GM12891 (cell line): ENCODE results near the gene ERN2.

ENCODE experiments used
- POLR2A ChIP-seq: IDR thresholded peaks from 2 replicates; pipeline ENCODE4 v1.6.1; 2011; ENCODE audit warnings: low read depth, low read length, control low read depth
- POLR2AphosphoS5 ChIP-seq: IDR thresholded peaks from 2 replicates; pipeline ENCODE4 v1.6.1; 2011; ENCODE audit warnings: low read depth, low read length, control low read depth
- TAF1 ChIP-seq: IDR thresholded peaks from 2 replicates; pipeline ENCODE4 v1.6.1; 2011; ENCODE audit warnings: low read depth, low read length, control low read depth

- TF ChIP-seq POLR2A = no peak
- no peak for TF ChIP-seq TAF1
- no peak for TF ChIP-seq POLR2AphosphoS5
Measured at GRCh38 chr16:23705517-23705902, 7.5 kb downstream of the ERN2 start.
